Thyroid gland (tissue), 4 donors: ENCODE data around the gene PSAP. TPM values are rescaled to one million over a fixed set of nuclear protein-coding genes. Genes with fewer than 3 reads are reported as not detected.

ENCODE experiments used
- DNase-seq, 2 donors: peaks; one replicate each; pipeline ENCODE4 v3.0.0-alpha.2; 2019
- H3K27ac ChIP-seq, 3 donors: fragments of 200-600 bp; sonication (generic); 1 replicate in 2 of 3; 2 replicates in 1 of 3; pipeline ENCODE4 v1.5.1; 2016 to 2019; ENCODE audit warnings: mild to moderate bottlenecking in 1 of 3, moderate library complexity in 1 of 3
- H3K27me3 ChIP-seq: fragments of 200-600 bp; sonication (generic); one replicate; pipeline ENCODE4 v1.5.1; 2019
- H3K36me3 ChIP-seq, 2 donors: fragments of 200-600 bp; sonication (generic); one replicate each; pipeline ENCODE4 v1.5.1; 2016 to 2019
- H3K4me1 ChIP-seq, 2 donors: fragments of 200-600 bp; sonication (generic); one replicate each; pipeline ENCODE4 v1.5.1; 2017 to 2019
- H3K4me3 ChIP-seq, 3 donors: fragments of 200-600 bp; sonication (generic); replicated peaks in 1 of 3; 1 replicate in 2 of 3; 2 replicates in 1 of 3; pipeline ENCODE4 v1.5.1; 2016; ENCODE audit warnings: mild to moderate bottlenecking in 1 of 3
- H3K9me3 ChIP-seq: fragments of 200-600 bp; sonication (generic); one replicate; pipeline ENCODE4 v1.5.1; 2017
- CTCF ChIP-seq, 6 experiments: fragments of 200-600 bp in 3 of 6; fragments of 450-650 bp in 3 of 6; sonication (generic) in 3 of 6; IDR thresholded peaks; one replicate each; pipeline ENCODE4 v1.5.1; 2016 to 2019; ENCODE audit warnings: antibody characterized with exemption in 6 of 6, mild to moderate bottlenecking in 2 of 6, inconsistent platforms in 1 of 6, moderate library complexity in 1 of 6
- POLR2A ChIP-seq, 2 donors: fragments of 450-650 bp; IDR thresholded peaks; one replicate each; pipeline ENCODE4 v1.6.1; 2017; ENCODE audit warnings: antibody characterized with exemption in 2 of 2, mild to moderate bottlenecking in 2 of 2, moderate library complexity in 1 of 2
- WGBS, 2 donors: methylation state at CpG; one replicate each; pipeline ENCODE4 v1.1.5; 2017; 5-methylcytosine and 5-hydroxymethylcytosine counted together
- intact Hi-C: fragments of 100-400 bp; cut with DNase I; formaldehyde crosslinking; loops from one replicate; pipeline ENCODE4 v1.15.1; 2023
- total RNA-seq, 4 donors: library from RNA; depleted of rRNA; stranded (reverse); fragments of >200 nt; gene quantifications; one replicate each; pipeline ENCODE4 v1.2.3, GENCODE V29; 2016

PSAP gene
- total RNA-seq, 4 donors from 2014 or later = 978 to 1,211 (median 1,123) TPM

GRCh38 chr10:71829896-71830295 lies 21.2 kb downstream of the PSAP start:
- Histone ChIP-seq H3K4me3 (no peak overlapping the region), H3K27me3 (no peaks in the 10 kb centered on the region), H3K9me3 (no peaks in the 10 kb centered on the region), H3K4me1 (peaks cover 0 to 12% of the 10 kb centered on the region in 2 donors), H3K36me3 (peaks cover 68 to 72% of the 10 kb centered on the region in 2 donors), H3K27ac (no peak overlapping the region)
- DNase-seq = no peak
- WGBS, 2 donors = 93 to 98% methylated on average over 5 of the region's 5 CpGs
- intact Hi-C loops = loop anchor here (10.0 kb wide), 1 partner anchor 65 kb away; no protein-coding TSS in a partner anchor
- TF ChIP-seq CTCF (IDR thresholded peaks at IDR 0.05) (no peak), POLR2A (IDR thresholded peaks at IDR 0.05) (no peak)

- H3K9me3 ChIP-seq = no peaks in the 10 kb centered on the region
- H3K27ac ChIP-seq = no peak overlapping the region
- no peak for DNase-seq
- H3K4me1 ChIP-seq = peaks cover 0 to 11% of the 10 kb centered on the region in 2 donors
- WGBS, 2 donors = 83 to 92% methylated on average over 5 of the region's 5 CpGs
- H3K36me3 ChIP-seq = peaks cover 73 to 80% of the 10 kb centered on the region in 2 donors
- intact Hi-C loops = no loop called here
- TF ChIP-seq POLR2A (IDR thresholded peaks at IDR 0.05) = no peak
- no peak for TF ChIP-seq CTCF (IDR thresholded peaks at IDR 0.05)
- no peaks in the 10 kb centered on the region for H3K27me3 ChIP-seq
- no peak overlapping the region for H3K4me3 ChIP-seq
Measured at GRCh38 chr10:71829171-71829570, 21.9 kb downstream of the PSAP start.

DNA sequence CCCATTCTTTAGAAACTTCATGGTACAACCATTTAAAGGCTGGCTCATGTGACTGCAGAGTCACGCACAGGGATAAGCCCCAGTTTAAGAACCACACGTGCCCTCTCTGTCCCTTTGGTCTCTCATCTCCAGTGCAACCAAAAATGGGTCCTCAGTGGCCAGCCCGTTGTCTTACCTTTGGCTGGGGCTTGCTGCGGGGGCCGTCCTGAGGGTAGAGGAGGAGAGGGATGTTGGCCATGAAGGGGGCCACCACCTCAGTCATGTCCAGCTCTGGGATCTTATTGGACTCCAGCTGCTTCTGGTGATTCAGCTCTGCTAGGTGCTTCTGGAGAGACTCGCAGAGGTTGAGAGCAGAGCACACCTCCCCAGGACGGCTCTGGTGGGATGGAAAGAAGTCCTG lies 22.3 kb downstream of the PSAP start:
- DNase-seq = no peak
- Histone ChIP-seq H3K27me3 (no peaks in the 10 kb centered on the region), H3K27ac (no peak overlapping the region), H3K4me1 (peaks cover 0 to 7% of the 10 kb centered on the region in 2 donors), H3K9me3 (no peaks in the 10 kb centered on the region), H3K4me3 (no peak overlapping the region), H3K36me3 (peaks cover 78 to 84% of the 10 kb centered on the region in 2 donors)
- intact Hi-C loops = no loop called here
- TF ChIP-seq POLR2A (IDR thresholded peaks at IDR 0.05) = no peak
- no peak for TF ChIP-seq CTCF (IDR thresholded peaks at IDR 0.05)
- 95 to 96% methylated on average over 7 of the region's 7 CpGs for WGBS, 2 donors

DNA sequence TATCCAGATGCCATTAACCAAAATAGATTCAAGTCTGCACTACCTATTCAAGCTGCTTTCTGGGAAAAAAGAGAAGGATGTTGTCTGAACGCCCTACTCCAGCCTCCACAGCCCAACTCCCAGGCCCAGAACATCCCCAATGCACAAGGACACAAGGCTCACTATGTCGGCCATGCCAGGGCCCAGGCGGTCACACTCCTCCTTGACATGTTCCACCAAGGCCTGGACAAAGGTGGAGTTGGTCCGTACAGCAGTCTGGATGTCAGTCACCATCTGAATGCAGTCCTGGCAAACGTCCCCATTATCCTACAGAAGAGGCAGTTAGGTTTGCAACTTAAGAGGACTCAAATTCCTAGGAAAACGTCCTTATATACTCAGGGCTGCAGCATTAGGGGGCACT lies 23.2 kb downstream of the PSAP start:
- Histone ChIP-seq H3K9me3 (no peaks in the 10 kb centered on the region), H3K36me3 (peaks cover 85 to 91% of the 10 kb centered on the region in 2 donors), H3K4me1 (no peaks in the 10 kb centered on the region), H3K27ac (no peak overlapping the region), H3K4me3 (no peak overlapping the region), H3K27me3 (no peaks in the 10 kb centered on the region)
- TF ChIP-seq POLR2A (IDR thresholded peaks at IDR 0.05) (no peak), CTCF (IDR thresholded peaks at IDR 0.05) (no peak)
- no peak for DNase-seq
- WGBS, 2 donors = 81 to 85% methylated on average over 6 of the region's 6 CpGs
- intact Hi-C loops = no loop called here

DNA sequence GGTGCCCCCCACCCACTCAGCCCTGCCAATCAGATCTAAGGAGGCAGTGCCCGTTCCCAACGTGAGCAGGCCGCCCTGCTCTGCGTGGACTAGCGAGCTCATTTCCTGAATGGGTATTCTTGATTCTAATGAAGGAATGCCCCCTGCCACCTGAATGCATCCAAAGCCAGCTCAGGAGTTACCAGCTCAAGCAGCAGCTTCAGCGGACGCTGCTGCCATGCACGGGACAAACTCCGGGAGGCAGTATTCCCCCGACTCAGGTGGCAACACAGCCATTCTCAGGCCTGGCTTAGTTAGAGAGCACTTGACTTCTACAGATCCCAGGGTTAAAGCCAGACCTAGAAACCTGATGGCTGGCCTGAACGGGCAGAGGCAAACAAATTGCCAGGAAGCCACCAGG lies 25.8 kb downstream of the PSAP start:
- Histone ChIP-seq H3K36me3 (peaks cover 89 to 96% of the 10 kb centered on the region in 2 donors), H3K4me3 (no peak overlapping the region), H3K9me3 (no peaks in the 10 kb centered on the region), H3K4me1 (no peaks in the 10 kb centered on the region), H3K27me3 (no peaks in the 10 kb centered on the region), H3K27ac (no peak overlapping the region)
- no peak for DNase-seq
- TF ChIP-seq POLR2A (IDR thresholded peaks at IDR 0.05) = no peak
- no peak for TF ChIP-seq CTCF (IDR thresholded peaks at IDR 0.05)
- intact Hi-C loops = no loop called here
- 77 to 79% methylated on average over 10 to 11 of the region's 11 CpGs for WGBS, 2 donors
